Measurements from ENCODE around the gene DNMT3A.

Gene DNMT3A

DNA sequence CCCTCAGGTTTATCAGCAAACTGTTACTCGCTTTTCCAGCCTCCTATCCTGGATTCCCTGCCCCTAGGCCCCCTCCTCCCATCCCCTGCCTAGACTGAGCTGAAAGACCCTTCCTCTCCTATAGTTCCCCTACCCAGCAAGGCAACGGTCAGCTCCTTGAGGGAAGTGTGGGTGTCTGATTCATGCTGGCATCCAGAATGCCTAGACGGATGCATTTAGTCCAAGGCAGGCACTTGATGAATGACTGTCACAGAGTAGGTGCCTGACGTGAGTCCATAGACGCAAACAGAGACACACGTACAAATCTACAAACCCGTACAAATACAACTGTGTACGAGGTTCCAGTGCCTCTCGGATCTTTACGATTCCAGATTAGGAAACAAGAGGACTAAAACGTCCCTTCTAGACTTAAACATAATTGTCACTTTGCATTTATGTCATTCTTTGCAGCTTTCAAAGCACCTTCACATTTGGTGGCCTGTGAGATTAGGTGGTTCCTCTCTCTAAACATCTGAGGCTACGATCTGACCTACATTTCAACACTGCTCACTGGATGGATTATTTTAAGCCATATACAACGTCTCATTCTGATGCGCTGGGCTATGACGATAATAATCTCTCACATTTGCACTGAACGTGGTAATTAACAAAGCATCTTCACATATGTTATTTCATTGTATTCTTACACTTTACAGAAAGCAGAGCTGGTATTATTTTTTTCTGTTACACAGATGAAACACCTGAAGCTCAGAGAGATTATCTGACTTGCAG, 36.7 kb downstream of the DNMT3A start:
- H3K4me1 ChIP-seq (ENCODE audit: control insufficient read depth, insufficient read depth, low read length, poor library complexity, severe bottlenecking), result peaks cover 7% of the 10 kb centered on the region
- 88 to 97% methylated on average over 12 to 14 of the region's 16 CpGs for WGBS, 2 experiments (ENCODE audit: insufficient coverage in 2 of 2)
- no peak overlapping the region for H3K4me3 ChIP-seq (ENCODE audit: extremely low read depth, insufficient read depth, low read length, poor library complexity, severe bottlenecking)
- H3K27ac ChIP-seq (ENCODE audit: low read depth, low read length, severe bottlenecking), result no peak overlapping the region
- H3K36me3 ChIP-seq (ENCODE audit: control insufficient read depth, insufficient read depth, low read length), result peaks cover 4% of the 10 kb centered on the region
- H3K9me3 ChIP-seq (ENCODE audit: control insufficient read depth, low read length), result no peaks in the 10 kb centered on the region

DNA sequence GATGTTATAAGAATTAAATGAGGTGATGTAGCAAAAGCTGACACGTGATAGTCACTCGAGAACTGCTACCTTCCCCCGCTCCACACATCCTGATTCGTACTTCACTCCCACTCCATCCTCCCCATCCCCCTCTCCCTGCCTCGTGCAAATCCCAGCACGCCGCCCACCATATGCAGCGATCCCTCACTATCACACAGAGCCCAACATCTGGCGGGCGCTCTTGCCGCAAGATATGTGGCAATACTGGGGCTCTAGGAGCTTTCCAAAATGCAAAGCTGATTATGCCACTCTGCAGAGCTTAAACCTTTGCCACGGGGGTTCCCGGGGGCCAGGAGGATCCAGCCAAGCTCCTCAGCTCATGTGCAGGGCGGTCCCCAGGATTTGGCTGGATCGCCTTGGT, 37.4 kb downstream of the DNMT3A start:
- Histone ChIP-seq H3K4me3 (ENCODE audit: extremely low read depth, insufficient read depth, low read length, poor library complexity, severe bottlenecking) (no peak overlapping the region), H3K9me3 (ENCODE audit: control insufficient read depth, low read length) (no peaks in the 10 kb centered on the region), H3K36me3 (ENCODE audit: control insufficient read depth, insufficient read depth, low read length) (peaks cover 4% of the 10 kb centered on the region), H3K4me1 (ENCODE audit: control insufficient read depth, insufficient read depth, low read length, poor library complexity, severe bottlenecking) (peaks cover 7% of the 10 kb centered on the region), H3K27ac (ENCODE audit: low read depth, low read length, severe bottlenecking) (no peak overlapping the region)
- WGBS, 2 experiments (ENCODE audit: insufficient coverage in 2 of 2), result 74 to 80% methylated on average over 12 to 15 of the region's 15 CpGs

DNA sequence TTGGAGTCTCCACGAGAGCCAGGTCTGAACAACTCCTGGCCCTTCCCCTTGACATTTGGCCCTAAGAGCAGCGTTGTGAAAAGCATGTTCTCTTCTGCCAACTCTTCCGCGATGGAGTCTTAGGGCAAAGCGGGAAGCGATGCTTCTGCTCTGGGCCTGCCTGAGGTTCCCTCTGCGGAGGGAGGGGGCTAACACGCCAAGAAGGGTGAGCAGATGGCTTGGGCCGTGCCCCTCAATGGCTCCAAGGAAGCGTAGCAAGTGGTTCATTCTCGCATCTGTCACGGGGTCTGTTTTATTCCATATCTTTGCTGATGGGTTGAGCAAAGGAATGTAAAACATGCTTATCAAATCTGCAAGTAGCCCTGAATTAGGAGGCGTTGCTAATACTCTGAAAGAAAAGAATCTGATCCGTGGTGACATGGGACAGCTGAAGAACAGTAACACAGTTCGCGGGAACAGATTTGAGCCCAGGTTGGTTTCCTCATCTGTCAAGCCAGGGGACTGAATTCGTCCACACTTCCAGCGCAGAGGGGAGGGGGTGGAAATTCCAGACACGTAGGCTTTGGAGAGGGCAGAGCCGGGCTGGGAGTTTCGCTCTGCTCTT, 38.0 kb downstream of the DNMT3A start:
- Histone ChIP-seq H3K4me3 (ENCODE audit: extremely low read depth, insufficient read depth, low read length, poor library complexity, severe bottlenecking) (no peak overlapping the region), H3K27ac (ENCODE audit: low read depth, low read length, severe bottlenecking) (no peak overlapping the region), H3K36me3 (ENCODE audit: control insufficient read depth, insufficient read depth, low read length) (peaks cover 4% of the 10 kb centered on the region), H3K4me1 (ENCODE audit: control insufficient read depth, insufficient read depth, low read length, poor library complexity, severe bottlenecking) (peaks cover 7% of the 10 kb centered on the region), H3K9me3 (ENCODE audit: control insufficient read depth, low read length) (no peaks in the 10 kb centered on the region)
- 86 to 90% methylated on average over 16 to 18 of the region's 21 CpGs for WGBS, 2 experiments (ENCODE audit: insufficient coverage in 2 of 2)

DNA sequence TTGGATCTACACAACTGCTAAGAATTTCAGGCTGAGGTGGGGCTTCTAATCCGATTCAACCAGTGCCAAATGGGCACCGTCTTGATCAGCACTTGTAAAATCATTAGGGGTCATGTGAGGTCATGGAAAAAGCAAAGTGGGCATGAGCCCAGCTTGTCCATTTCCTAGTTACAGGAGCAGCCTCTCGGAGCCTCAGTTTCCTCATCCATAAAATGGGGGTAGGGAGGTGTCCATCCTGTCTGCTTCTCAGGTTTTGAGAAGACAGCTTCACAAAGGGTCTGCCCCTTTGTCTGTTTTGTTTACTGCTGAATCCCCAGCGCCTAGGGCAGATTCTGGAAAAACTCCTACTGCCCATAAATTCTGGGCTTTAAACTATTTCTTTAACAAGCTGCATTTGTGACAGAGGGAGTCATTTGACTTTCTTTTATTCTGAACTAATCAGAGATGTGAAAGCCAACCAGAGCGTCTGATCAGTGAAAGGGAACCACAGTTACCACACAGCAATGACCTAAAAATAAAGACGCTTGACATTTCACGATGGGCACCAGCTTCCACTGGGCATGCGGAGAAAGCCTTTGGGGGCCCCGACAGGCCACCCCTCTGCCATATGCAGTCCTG, 38.9 kb downstream of the DNMT3A start:
- Histone ChIP-seq H3K4me1 (ENCODE audit: control insufficient read depth, insufficient read depth, low read length, poor library complexity, severe bottlenecking) (peaks cover 7% of the 10 kb centered on the region), H3K4me3 (ENCODE audit: extremely low read depth, insufficient read depth, low read length, poor library complexity, severe bottlenecking) (no peak overlapping the region), H3K36me3 (ENCODE audit: control insufficient read depth, insufficient read depth, low read length) (peaks cover 4% of the 10 kb centered on the region), H3K9me3 (ENCODE audit: control insufficient read depth, low read length) (no peaks in the 10 kb centered on the region), H3K27ac (ENCODE audit: low read depth, low read length, severe bottlenecking) (no peak overlapping the region)
- 95 to 96% methylated on average over 9 of the region's 9 CpGs for WGBS, 2 experiments (ENCODE audit: insufficient coverage in 2 of 2)

DNA sequence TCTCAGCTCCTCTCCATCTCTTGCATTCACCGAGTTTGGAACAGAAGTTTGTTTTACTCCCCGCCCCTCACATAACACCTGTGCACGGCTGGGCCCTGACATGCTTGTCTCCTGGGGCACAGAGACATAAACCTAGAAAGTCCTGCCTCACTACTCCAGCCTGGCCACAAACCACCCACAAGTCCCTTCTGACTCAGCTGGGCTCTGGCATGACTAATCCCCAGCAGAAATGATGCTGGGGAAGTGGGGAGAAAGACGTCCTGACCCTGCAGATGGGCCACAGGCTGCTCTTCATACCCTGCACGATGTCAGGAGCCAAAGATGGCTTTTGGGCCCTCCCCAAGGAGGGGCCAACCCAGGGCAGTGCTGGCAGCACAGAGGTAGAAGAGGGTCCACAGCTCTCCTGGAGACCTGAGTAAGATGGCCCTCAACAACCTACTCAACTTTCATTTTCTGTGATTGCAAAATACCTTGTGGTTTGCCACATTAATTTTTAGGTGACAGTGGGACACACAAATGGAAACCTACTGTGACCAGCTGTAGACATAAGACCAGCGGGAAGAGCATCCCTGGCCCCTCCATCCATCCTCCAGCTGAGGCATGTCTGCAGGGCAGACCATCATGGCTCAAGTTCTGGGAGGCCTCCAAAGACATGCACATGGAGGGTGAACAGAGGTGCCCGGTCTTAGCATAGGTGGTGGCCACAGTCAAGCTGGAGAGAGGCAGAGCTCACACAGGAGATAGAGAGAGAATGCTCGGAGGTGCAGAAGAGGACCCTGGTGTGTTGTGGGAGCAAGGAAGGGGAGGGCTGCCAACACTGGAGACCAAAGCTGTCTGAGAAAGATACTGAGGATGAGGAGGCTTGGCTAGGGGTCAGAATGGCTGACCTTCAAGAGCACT, 40.0 kb downstream of the DNMT3A start:
- no peaks in the 10 kb centered on the region for H3K9me3 ChIP-seq (ENCODE audit: control insufficient read depth, low read length)
- H3K4me1 ChIP-seq (ENCODE audit: control insufficient read depth, insufficient read depth, low read length, poor library complexity, severe bottlenecking), result peaks cover 7% of the 10 kb centered on the region
- H3K4me3 ChIP-seq (ENCODE audit: extremely low read depth, insufficient read depth, low read length, poor library complexity, severe bottlenecking), result no peak overlapping the region
- WGBS, 2 experiments (ENCODE audit: insufficient coverage in 2 of 2), result 79 to 87% methylated on average over 5 of the region's 8 CpGs
- no peak overlapping the region for H3K27ac ChIP-seq (ENCODE audit: low read depth, low read length, severe bottlenecking)
- H3K36me3 ChIP-seq (ENCODE audit: control insufficient read depth, insufficient read depth, low read length), result peaks cover 4% of the 10 kb centered on the region

DNA sequence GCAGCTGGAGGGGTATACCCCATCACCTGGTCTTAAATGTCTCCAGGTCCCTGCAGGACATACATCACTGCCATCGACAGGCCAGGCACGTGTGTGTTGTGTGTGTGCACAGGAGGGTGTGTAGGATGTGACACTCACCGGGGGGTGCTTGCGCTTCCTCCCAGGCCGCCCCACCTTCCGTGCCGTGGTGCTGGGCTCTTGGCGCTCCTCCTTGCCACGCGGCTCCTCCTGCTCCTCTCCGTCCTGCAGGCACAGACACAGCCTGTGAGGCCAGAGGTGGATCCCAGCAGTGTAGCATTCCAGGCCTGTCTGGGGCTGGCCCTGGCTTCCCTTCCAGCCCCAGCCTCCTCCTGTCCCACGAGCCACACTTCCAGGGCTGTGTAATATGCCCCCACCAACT, 41.7 kb downstream of the DNMT3A start:
- Histone ChIP-seq H3K4me1 (ENCODE audit: control insufficient read depth, insufficient read depth, low read length, poor library complexity, severe bottlenecking) (peaks cover 10% of the 10 kb centered on the region), H3K9me3 (ENCODE audit: control insufficient read depth, low read length) (no peaks in the 10 kb centered on the region), H3K4me3 (ENCODE audit: extremely low read depth, insufficient read depth, low read length, poor library complexity, severe bottlenecking) (no peak overlapping the region), H3K36me3 (ENCODE audit: control insufficient read depth, insufficient read depth, low read length) (peaks cover 4% of the 10 kb centered on the region), H3K27ac (ENCODE audit: low read depth, low read length, severe bottlenecking) (no peak overlapping the region)
- WGBS, 2 experiments (ENCODE audit: insufficient coverage in 2 of 2), result 93 to 98% methylated on average over 8 to 11 of the region's 12 CpGs

DNA sequence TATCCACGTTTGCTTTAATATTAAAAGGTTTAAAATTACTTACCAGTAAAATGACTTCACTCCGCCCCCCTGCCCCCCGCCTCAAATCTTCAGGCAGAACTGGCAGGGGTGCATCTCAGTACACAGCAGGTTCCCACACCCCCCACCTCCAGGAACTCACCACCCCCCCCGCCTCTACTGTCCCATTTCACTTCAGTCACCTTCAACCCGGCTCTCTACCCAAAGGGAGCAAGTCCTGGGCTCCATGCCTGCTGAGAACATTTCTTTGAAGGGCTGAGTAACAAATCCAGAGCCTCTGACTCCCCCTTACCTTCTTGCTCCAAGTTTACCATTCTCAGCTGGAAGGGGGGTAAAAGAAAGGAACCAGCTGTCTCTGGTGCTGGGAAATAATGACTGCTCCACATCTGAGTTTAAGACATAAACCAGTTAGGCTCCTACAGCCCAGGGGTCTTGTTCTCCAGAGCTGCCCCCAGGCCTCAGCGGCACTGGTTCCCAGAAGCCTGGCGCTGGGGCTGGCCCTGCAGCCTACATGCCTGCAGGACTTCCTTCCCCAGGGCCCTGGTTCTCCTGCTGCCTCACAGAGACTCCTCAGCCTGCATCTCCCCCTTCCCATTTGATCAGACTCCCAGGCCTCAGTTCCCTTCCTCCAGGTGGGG, 42.8 kb downstream of the DNMT3A start:
- 81 to 94% methylated on average over 2 of the region's 7 CpGs for WGBS, 2 experiments (ENCODE audit: insufficient coverage in 2 of 2)
- no peak overlapping the region for H3K4me3 ChIP-seq (ENCODE audit: extremely low read depth, insufficient read depth, low read length, poor library complexity, severe bottlenecking)
- peaks cover 13% of the 10 kb centered on the region for H3K4me1 ChIP-seq (ENCODE audit: control insufficient read depth, insufficient read depth, low read length, poor library complexity, severe bottlenecking)
- no peak overlapping the region for H3K27ac ChIP-seq (ENCODE audit: low read depth, low read length, severe bottlenecking)
- H3K9me3 ChIP-seq (ENCODE audit: control insufficient read depth, low read length), result no peaks in the 10 kb centered on the region
- peaks cover 4% of the 10 kb centered on the region for H3K36me3 ChIP-seq (ENCODE audit: control insufficient read depth, insufficient read depth, low read length)

DNA sequence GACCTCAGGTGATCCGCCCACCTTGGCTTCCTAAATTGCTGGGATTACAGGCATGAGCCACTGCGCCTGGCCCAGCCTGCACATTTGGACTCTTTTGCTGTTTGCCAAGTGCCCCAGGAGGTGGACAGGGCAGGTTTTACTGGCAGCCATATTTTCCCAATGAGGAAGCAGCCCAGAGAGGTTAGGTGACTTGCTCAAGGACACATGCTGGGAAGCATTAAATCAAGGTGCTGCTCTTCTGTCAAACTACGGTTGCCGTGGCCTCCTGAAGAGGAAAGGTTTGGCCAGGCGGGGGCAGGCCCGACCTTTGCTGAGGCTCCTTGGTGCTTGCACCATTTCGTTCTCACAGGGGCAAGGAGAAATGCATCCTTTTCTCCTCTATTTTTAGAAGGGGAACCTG, 44.0 kb downstream of the DNMT3A start:
- no peaks in the 10 kb centered on the region for H3K36me3 ChIP-seq (ENCODE audit: control insufficient read depth, insufficient read depth, low read length)
- no peaks in the 10 kb centered on the region for H3K9me3 ChIP-seq (ENCODE audit: control insufficient read depth, low read length)
- no peak overlapping the region for H3K27ac ChIP-seq (ENCODE audit: low read depth, low read length, severe bottlenecking)
- H3K4me3 ChIP-seq (ENCODE audit: extremely low read depth, insufficient read depth, low read length, poor library complexity, severe bottlenecking), result no peak overlapping the region
- 66 to 71% methylated on average over 7 of the region's 7 CpGs for WGBS, 2 experiments (ENCODE audit: insufficient coverage in 2 of 2)
- H3K4me1 ChIP-seq (ENCODE audit: control insufficient read depth, insufficient read depth, low read length, poor library complexity, severe bottlenecking), result peaks cover 15% of the 10 kb centered on the region

DNA sequence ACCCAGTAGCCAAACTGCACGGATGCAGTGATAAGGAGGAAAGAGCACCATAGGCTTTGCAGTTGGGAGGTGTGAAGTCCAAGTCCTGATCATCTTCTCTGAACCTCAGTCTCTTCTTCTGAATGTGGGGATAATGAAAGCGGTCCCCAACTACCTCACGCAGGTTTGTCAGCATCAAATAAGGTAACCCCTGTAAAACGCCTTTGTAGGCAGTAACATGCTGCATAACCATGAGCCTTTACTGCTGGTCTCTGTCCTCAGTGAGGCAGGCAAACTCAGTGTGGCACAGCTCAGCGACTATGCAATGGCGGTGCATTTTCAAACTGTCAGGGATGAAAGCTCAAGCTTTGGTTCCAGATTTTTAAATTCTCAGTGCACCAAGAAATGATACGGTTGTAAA, 46.1 kb downstream of the DNMT3A start:
- H3K4me3 ChIP-seq (ENCODE audit: extremely low read depth, insufficient read depth, low read length, poor library complexity, severe bottlenecking), result no peak overlapping the region
- H3K9me3 ChIP-seq (ENCODE audit: control insufficient read depth, low read length), result no peaks in the 10 kb centered on the region
- no peak overlapping the region for H3K27ac ChIP-seq (ENCODE audit: low read depth, low read length, severe bottlenecking)
- H3K4me1 ChIP-seq (ENCODE audit: control insufficient read depth, insufficient read depth, low read length, poor library complexity, severe bottlenecking), result peaks cover 18% of the 10 kb centered on the region
- 95 to 99% methylated on average over 6 to 7 of the region's 7 CpGs for WGBS, 2 experiments (ENCODE audit: insufficient coverage in 2 of 2)
- no peaks in the 10 kb centered on the region for H3K36me3 ChIP-seq (ENCODE audit: control insufficient read depth, insufficient read depth, low read length)

All from mesodermal cell (in vitro differentiated cells).